Inflammatory macrophage (primary cell): ENCODE results near the gene EXOSC10.
"Not testable (repeated sequence)": the region's sequence is repeated elsewhere in the genome, so short reads cannot be mapped to it uniquely, and the experiment has no call there.

ENCODE experiments used
- DNase-seq, 2 donors: peaks; one replicate each; pipeline ENCODE4 v3.0.0-alpha.2; 2020 to 2022

EXOSC10 gene

DNA sequence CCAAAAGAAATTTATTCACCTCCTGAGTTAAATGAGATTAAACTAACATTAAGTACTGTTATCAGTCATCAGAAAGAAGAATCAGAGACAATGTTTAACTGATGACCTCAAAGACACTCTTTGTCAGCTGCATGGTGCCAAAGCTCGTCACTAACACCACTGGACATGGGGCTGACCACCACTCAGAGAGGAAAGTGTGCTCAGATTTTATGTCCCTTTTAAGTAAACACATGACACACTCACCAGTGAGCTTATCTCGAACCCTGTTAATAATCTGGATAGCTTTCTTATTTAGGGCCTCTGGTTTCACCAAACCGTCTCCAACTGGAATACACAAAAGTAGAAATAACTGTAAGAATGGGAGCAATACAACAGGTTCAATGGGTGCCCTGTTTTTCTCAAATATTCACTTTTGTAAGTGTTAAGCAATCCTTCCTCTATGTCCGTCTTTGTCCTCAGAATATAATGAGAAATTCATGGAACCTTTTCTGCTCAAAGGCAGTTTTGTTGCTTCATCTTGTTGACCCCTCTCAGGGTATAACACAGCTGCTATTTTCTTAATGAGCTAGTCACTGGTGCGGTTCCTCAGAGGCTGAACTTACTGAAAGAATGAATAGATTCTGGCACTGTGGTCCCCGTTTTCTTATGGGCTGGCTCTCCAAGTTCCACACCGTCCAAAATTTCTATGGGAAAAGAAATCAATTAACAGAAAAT, 9.5 kb upstream of the EXOSC10 start:
- no peak for DNase-seq

DNA sequence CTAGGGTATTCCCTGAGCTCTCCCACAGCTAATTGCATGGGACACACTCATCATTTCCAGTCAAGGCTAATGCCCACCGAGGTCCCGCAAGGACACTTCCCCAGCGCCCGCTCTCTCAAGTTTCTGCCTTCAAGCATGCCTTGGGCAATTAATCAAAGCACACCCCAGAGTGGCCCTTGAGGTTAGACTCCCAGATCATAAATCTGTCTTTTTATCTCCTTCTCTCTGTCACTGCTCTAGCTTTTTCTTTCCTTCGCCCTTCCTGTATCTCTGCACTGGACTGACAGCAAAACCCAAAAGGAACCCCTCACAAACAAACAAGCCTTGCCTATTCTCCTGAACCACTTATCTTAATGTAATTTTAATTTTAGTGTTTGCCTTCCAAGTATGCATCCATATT, 7.9 kb upstream of the EXOSC10 start:
- no peak for DNase-seq

DNA sequence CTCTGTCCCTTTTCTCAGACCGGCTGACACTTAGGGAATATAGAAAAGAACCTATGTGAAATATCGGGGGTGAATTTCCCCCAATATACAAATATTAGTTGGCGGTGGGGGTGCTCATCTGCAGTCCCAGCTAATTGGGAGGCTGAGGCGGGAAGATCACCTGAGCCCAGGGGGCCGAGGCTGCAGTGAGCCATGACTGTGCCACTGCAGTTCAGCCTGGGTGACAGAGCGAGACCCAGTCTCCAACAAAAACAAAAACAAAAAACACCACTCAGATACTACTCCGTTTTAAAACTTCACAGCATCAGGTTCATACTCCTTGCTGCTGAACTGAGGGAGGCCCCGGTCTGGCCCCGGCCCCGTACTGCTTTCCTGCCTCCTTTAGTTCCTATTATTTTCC, 5.9 kb upstream of the EXOSC10 start:
- DNase-seq, result no peak

DNA sequence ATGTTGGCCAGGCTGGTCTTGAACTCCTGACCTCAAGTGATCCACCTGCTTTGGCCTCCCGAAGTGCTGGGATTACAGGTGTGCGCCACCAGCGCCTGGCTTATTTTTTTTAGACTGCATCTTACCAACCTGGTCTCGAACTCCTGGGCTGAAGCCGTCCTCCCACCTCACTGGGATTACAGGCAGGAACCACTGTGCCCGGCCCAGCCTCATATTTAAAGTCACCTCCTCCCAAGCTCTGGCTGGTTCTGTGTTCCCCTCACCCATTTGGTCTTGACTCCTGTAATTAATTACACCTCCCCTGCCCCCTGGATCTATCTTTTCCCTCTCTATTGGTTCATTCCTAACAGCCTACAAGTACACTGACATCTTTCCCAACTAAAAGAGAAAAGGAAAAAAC, 1.7 kb upstream of the EXOSC10 start:
- DNase-seq, result no peak

DNA sequence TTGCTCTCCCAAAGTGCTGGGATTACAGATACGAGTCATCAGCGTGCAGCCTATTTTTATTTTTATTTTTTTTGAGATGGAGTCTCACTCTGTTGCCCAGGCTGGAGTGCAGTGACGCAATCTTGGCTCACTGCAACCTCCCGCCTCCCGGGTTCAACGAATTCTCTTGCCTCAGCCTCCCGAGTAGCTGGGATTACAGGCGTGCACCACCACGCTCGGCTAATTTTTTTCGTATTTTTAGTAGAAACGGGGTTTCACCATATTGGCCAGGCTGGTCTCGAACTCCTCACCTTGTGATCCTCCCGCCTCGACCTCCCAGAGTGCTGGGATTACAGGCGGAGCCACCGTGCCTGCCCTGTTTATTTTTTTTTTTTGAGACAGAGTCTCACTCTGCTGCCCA, 1.1 kb upstream of the EXOSC10 start:
- not testable (repeated sequence) for DNase-seq

DNA sequence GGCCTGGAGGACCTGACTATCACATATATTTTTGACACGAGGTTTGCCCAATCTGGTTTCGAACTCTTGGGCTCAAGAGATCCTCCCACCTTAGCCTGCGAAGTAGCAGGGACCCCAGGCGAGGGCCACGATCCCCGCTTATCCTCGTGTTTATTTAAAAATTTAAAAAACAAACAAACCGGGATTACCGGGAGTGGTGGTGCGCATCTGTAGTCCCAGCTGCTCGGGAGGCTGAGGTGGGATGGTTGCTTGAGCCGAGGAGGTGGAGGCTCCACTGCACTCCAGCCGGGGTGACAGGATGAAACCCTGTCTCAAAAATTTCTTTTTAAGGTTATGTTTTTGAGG, 452 bp upstream of the EXOSC10 start:
- DNase-seq, result no peak

DNA sequence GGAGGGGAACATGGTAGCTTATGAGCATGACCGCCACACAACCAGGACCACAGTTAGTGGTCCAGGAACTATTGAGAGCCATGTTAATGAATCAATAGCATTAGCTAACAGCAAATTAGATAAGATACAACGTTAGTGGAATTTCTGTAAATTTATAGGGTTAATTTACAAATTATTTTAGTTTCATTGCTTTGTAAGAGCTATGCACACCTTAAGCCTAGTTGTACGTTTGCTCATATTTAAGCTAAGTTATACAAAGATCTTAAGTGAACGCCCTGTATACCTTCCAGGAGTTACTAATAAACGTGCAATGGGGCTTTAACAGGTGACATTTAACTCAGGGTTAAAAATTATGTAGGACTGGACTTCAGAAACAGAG, 749 bp downstream of the EXOSC10 start:
- DNase-seq, result no peak

DNA sequence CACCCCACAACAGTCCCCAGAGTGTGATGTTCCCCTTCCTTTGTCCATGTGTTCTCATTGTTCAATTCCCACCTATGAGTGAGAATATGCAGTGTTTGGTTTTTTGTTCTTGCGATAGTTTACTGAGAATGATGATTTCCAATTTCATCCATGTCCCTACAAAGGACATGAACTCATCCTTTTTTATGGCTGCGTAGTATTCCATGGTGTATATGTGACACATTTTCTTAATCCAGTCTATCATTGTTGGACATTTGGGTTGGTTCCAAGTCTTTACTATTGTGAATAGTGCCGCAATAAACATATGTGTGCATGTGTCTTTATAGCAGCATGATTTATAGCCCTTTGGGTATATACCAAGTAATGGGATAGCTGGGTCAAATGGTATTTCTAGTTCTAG, 15.9 kb downstream of the EXOSC10 start:
- DNase-seq, result not testable (repeated sequence)

DNA sequence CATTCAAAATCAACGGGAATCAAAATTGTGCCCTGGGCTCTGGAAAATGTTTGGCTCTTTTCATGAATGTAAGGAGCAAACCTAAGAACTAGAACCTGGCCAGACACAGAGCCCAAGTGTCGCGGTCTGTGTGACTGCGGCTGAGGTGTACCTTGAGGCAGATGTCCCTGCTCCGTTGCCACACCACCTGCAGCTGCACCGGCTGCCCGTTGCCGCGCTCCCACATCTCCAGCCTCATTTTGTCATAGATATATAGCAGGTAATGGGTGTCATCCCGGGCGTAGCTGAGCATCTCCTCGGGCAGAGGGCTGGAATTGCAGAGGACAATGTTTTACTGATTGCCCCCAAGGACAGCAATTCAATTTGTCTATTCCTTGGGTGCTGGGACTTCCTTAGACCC, 18.7 kb downstream of the EXOSC10 start:
- no peak for DNase-seq

DNA sequence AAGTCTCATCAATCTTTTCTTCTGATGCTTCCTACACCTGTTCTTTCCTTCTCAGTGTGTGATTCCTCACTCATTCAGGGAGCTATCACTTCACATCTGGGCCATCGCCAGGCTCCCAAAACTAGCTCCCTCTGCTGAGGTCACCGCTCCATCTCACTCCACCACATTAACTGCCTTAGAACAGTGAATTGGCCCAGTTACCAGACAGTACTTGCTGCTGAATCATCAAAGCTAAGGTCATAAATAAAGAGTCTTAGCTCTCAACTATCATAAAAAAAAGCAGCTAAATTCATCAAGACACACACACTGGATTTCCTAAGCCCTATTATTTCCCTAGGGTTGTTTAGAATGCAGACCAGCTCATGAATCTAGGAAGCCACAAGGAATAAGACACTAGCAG, 21.0 kb downstream of the EXOSC10 start:
- DNase-seq, result no peak

DNA sequence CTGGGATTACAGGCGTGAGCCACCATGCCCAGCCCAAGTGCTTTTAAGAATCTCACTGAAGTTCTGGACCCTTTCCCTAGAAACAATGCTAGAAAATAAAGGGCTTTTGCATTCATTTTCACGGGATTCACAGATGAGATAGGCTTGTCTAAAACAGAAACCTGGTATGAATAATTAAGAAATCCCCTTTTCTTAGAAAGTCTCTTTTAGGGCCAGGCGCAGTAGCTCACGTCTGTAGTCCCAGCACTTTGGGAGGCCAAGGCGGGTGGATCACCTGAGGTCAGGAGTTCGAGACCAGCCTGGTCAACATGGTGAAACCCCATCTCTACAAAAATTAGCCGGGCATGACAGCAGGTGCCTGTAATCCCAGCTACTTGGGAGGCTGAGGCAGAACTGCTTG, 26.3 kb downstream of the EXOSC10 start:
- not testable (repeated sequence) for DNase-seq

DNA sequence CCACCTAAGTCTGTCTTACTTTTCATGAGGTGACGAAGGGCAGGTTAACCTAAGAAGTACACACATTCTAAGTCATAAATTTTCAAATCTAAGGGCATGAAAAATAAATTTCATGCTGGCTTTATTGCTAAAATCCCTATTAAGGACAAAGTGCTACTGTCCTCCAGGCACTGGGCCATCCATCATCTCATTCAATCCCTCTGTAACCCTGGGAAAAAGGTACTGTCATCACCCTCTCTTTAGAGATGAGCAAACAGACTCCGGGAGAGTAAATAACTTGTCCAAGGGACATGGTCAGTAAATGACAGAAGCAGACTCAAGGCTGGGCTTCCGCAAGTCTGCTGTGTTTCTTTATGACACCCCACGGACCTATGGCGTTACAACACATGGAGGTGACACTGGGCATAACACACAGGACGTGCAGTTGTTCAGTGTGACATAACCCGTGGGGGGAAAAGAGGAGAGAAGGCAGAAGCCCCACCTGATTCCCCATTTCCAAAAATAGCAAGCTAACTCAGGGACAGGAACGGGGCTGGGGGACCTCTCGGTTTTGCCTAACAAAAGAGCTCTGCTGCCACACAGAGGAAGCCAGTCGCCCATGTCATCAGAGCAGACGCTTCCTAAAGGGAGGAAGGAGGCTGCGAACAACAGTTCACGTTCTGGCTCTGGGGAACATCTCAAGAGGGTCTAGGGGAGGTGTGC, 27.3 kb downstream of the EXOSC10 start:
- DNase-seq, result no peak

DNA sequence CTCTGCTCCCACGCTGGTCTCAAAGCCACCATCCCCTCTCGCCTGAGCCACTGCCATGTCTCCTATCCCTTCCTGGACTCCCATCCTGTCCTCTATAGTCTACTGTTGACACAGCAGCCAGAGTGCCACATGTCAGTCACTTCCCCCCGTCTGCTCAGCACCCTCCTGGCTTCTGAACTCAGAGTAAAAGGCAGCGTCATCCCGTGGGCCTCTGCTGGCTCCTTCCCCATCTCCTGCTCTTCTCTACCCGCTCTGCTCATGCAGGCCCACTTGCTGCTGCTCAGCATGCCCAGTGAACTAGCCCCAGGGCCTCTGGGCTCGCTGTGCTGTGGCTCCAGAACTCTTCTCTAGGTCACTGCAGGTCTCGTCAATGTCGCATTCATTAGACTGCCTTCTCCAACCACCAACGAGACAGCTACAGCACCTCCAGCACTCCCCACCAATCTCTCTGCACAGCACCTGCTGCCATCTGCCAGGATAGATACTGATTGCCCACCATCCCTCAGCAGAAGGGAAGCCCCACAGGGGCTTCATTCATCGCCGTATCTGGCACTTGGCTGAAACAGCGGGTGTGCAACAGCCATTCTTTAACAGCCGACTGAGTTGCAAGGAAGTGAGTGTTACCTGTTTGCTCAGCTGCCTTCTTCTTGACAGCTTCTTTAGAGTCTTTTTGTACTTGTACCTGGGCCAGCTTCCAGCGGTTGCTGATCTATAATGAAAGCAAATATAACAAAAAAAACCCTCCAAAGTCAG, 28.0 kb downstream of the EXOSC10 start:
- DNase-seq, result no peak

DNA sequence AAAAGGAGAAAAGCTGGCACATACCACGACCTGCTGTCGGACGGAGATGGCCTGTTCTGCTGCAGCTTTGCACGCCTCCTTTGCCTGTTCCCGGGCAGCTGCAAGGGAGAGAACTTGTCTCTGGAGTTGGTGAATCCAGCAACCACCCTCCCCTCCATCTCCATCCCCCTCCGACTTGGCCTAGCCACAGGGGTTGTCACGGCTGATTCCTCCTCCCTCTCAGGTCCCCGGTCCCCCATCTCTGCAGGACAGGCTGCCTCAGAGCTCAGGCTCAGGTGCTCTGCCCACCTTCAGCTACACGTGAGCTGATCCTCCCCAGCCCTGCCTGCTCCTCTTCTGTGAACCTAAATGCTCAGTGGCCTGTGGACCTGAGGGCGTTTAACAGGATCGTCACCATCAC, 28.8 kb downstream of the EXOSC10 start:
- DNase-seq, result no peak

DNA sequence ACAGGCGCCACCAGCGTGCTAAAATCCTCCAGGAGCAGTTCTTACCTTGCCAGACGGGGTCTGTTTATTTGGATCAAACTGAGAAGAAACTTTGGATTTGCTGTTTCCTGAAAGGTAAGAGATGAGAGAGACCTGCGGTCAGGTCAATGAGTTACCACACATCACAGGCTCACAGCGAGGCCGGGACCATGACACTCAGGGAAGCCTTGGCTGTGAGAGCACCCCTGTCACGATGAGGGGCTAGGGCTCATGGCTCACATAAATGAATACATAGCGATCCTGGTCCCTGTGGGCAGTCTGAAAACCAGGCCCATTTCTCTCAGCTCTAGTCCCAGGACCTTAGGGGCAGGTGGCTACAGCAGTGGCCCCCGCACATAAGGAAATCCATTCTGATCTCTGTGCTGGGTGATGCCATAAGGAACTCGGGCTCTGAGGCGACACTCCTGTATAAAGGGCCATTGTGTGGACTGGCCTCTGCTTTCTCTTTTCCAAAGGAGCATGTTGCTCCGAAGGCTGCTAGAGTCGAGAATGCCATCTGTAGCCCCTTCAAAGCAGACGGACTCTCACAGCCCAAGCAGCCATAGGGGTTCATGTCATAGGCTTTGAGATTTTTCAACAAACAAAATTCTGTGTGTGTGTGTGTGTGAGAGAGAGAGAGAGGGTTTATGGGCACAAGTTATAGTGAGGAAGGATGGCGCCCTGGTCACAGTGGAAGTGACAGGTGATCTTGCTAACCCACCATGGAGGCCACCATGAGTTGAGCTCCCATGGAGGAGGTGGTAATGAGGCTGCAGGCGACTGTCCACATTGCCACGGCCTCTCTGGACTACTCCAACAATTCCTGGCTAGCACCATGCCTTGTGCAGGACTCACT, 30.8 kb downstream of the EXOSC10 start:
- DNase-seq, result no peak

DNA sequence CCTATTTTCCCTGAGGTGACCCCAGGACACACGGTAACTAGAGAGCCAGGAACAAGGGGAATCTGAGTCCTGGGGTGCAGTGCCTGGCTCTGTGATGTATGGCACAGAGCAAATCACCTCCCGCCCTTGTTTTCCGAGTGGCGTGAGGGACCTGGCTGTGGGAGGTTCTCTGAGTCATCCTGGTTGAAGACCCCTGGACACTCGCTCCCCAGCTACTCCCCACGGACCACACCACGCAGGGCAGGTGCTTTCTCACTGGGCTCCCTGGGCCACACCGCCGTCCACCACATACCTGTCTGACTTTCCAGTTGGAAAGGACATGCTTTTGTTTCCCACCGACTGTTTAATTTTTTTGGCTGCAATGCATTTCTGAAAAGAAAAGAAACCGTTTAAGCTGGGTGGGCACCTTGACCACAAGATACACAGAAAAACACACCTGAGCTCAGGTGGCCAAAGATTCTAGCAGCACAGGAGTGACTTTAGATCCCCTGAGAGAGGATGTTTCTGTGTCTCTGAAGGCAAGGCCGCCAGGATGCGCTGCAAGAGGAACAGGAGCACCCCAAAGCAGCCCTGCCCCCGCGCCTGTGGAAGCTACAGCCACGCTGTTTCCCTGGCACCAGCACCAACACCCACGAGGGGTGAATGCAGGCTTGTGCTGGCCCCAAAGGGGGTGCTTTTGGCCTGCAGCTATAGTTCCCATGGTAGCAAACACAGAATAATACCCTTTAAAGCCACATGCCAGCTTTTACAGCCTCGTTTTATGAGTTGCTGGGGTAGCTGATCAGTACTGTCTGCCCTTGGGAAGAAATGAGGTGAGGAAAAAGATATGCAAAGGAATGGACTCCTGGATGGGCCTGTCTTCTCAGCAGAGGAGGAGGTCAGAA, 31.7 kb downstream of the EXOSC10 start:
- DNase-seq, result no peak

DNA sequence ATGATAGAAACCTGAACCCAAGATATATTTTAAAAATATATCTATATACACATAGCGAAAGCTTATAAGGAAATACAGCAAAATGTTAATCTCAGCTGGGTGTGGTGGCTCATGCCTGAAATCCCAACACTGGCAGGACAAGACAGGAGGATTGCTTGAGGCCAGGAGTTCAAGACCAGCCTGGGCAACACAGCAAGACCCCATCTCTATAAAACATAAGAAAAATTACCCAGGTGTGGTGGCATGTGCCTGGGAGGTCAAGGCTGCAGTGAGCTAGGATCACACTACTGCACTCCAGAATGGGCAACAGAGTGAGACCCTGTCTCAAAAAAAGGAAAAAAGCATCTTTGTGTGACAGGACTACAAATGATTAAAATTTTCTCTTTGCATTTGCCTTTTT, 33.9 kb downstream of the EXOSC10 start:
- no peak for DNase-seq

DNA sequence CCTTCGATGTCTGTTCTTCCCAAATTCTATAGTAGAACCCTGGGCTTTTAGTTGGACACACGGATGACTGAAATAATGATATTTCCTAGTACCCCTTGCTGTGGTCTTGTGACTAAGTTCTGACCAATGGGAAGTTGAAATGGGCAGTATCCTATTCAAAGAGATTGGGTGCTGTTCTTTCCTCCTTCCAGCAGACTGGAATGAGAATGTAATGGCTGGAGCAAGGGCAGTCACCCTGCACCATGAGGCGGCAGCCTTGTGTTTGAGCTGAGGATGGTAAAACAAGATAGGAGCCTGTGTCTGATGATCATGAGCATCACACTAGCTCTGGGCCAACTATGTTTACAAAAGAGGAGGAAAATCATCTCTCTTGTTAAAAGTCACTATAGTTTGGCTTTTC, 34.7 kb downstream of the EXOSC10 start:
- DNase-seq, result no peak

DNA sequence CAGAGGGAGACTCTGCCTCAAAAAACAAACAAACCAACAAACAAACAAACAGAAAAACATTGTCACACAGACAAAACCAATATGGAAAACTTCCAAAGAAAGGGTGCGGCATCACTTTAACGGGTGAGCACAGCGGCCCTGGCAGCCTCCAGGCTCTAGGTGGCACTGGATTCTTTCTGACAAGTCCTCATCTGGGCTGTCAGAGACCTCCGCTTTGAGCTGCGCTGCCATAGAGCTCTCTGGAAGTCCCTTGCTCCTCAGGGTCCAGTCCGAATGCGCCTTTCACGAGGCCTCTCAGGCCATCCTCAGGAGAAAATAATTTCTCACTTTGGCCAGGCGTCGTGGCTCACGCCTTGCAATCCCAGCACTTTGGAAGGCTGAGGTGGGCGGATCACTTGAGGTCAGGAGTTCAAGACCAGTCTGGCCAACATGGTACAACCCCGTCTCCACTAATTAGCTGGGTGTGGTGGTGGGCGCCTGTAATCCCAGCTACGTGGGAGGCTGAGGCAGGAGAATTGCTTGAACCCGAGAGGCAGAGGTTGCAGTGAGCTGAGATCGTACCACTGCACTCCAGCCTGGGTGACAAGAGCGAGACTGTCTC, 35.6 kb downstream of the EXOSC10 start:
- DNase-seq, result not testable (repeated sequence)

DNA sequence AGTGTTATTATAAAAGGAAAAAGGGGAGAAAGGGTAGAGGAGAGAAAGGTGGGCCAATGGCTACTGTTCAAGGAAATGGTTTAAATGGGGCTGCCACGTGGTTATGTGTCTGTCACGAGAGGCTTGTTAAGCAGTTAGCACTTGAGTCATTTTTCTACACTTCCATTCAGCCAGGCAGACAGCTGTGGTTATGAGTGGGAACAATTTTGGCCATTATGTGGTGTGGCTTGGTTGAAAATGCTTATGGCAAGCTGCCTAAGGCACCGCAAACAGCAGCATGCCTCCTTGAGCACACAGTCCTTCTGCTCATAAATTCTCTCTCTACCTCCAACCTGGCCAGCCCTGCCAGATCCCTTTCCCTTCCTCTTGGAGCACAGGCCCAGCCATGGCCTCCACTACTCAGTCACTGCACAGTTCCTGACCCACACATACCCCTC, 36.7 kb downstream of the EXOSC10 start:
- peak in 1 of 2 donors; percentile 29 for DNase-seq

DNA sequence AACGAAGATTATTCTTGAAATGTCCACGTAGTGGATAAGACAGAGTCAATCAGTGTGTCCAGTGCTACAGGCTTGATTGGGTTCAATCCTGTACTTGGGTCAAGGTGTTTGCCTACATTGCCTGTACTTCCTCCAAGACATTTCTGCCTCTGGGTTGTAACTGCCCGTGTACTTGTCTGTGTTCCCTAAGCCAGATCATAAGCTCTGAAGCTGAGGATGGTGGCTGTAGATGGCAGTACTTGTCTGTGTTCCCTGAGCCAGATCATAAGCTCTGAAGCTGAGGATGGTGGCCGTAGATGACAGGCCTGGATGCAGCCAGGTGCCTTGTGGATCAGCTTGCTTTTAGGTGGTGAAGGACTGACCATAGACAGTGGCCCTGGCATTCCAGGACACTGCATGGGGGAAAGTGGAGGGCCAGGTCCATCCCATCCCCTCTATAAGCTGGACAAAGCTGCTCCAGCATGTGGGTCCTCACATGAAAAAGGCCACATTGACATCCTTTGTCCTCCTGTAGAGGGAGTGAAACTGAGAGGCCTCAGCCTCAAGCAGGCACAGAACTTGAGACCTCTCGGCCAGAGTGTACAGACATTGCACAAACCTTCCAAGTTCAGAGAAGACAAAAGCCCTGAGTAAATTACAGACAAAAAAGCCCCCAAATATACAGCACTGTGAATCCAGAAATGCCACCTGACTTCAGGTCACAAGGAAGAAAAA, 37.9 kb downstream of the EXOSC10 start:
- no peak for DNase-seq
